HL-60 (cell line): ENCODE results near the gene NAGS.
"Not testable (repeated sequence)": the region's sequence is repeated elsewhere in the genome, so short reads cannot be mapped to it uniquely, and the experiment has no call there.

Experiments used
- CTCF ChIP-seq: IDR thresholded peaks from one replicate; pipeline ENCODE4 v1.5.1; 2011; ENCODE audit warnings: low read length, control low read depth, inconsistent platforms; ENCODE audit not compliant: insufficient read depth
- GABPA ChIP-seq: IDR thresholded peaks from 2 replicates; pipeline ENCODE4 v1.6.1; 2012; ENCODE audit warnings: low read depth
- POLR2AphosphoS5 ChIP-seq: IDR thresholded peaks from 2 replicates; pipeline ENCODE4 v1.6.1; 2012; ENCODE audit warnings: low read depth
- SPI1 ChIP-seq: IDR thresholded peaks from 2 replicates; pipeline ENCODE4 v1.6.1; 2012; ENCODE audit warnings: low read depth, mild to moderate bottlenecking, borderline replicate concordance

DNA sequence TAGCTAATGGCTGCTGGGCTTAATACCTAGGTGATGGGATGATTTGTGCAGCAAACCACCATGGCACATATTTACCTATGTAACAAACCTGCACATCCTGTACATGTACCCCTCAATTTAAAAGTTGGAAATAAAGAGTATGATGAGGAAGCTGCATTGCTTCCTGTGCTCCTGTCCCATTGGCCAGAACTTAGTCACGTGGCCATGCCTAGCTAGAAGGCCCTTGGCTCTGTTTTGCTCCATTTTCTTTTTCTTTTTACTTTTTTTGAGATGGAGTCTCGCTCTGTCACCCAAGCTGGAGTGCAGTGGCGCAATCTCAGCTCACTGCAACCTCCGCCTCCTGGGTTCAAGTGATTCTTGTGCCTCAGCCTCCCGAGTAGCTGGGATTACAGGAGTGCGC is 43.1 kb upstream of the NAGS start:
- not testable (repeated sequence) for TF ChIP-seq CTCF, POLR2AphosphoS5, GABPA, SPI1
